ENCODE results near the gene PTGFRN.

The PTGFRN gene

DNA sequence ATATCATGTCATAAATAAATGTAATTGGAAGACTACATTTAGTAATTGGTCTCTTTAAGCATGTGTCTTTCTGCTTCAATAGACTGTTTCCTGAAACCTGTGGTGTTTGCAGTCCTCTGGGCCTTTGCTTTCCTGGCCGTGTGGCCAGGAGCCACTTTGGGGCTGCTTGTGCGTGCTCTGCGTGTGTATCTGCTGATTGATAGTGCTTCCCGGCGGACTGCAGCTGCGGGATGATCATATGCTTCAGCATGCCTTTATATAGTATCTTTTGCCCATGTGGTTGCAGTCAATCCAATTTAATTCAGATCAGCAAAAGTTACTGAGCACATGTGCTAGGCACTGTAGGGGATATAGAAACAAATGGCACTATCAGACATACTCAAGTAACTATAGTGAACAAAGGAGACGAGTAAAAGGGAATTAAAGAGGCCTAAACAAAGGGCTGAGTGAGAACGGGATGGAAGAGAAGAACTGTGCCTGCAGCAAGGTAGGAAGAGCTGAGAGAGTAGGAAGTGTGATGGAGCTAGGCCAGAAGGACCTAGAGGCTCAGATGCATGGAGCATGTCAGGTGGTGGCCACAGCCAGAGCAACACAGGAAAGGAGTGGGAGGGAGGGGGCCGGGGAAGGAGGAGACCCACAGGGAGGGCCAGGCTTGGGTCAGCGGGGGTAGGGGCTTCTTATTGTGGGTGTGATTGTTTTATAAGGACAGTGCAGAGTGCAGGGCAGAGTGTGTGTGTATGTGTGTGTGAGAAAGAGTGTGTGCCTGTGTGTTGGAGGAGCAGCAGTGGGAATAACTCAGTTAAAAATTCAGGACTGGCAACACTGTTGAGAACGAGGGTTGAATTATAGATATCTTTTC is 123.2 kb downstream of the PTGFRN start:
- no peaks in the 10 kb centered on the region for H3K9me3 ChIP-seq (ENCODE audit: severe bottlenecking)
- no peak overlapping the region for H3K4me3 ChIP-seq (ENCODE audit: severe bottlenecking)
- no peaks in the 10 kb centered on the region for H3K4me1 ChIP-seq (ENCODE audit: insufficient read depth, poor library complexity, severe bottlenecking)
- ATAC-seq (ENCODE audit: low read depth), result no peak
- DNase-seq (ENCODE audit: low spot score), result no peak
- no peaks in the 10 kb centered on the region for H3K27me3 ChIP-seq (ENCODE audit: insufficient read depth, poor library complexity, severe bottlenecking)
- no peaks in the 10 kb centered on the region for H3K36me3 ChIP-seq (ENCODE audit: low read depth)
- no peak overlapping the region for H3K27ac ChIP-seq (ENCODE audit: poor library complexity, severe bottlenecking)
- TF ChIP-seq, protein P1, sequence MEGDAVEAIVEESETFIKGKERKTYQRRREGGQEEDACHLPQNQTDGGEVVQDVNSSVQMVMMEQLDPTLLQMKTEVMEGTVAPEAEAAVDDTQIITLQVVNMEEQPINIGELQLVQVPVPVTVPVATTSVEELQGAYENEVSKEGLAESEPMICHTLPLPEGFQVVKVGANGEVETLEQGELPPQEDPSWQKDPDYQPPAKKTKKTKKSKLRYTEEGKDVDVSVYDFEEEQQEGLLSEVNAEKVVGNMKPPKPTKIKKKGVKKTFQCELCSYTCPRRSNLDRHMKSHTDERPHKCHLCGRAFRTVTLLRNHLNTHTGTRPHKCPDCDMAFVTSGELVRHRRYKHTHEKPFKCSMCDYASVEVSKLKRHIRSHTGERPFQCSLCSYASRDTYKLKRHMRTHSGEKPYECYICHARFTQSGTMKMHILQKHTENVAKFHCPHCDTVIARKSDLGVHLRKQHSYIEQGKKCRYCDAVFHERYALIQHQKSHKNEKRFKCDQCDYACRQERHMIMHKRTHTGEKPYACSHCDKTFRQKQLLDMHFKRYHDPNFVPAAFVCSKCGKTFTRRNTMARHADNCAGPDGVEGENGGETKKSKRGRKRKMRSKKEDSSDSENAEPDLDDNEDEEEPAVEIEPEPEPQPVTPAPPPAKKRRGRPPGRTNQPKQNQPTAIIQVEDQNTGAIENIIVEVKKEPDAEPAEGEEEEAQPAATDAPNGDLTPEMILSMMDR (IDR thresholded peaks at IDR 0.05; ENCODE audit: poor library complexity, severe bottlenecking), result no peak

DNA sequence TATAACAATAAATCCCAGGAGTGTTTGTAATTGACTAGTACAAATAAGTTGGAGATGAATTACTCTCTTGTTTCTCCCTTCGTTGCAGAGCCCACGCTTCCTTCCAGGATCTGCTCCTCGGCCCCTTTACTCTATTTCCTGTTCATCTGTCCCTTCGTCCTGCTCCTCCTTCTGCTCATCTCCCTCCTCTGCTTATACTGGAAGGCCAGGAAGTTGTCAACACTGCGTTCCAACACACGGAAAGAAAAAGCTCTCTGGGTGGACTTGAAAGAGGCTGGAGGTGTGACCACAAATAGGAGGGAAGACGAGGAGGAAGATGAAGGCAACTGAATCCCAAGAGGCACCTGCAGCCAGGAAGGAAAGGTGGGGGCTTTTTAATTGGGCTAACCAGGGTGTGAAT is 124.1 kb downstream of the PTGFRN start:
- H3K4me1 ChIP-seq (ENCODE audit: insufficient read depth, poor library complexity, severe bottlenecking), result no peaks in the 10 kb centered on the region
- H3K9me3 ChIP-seq (ENCODE audit: severe bottlenecking), result no peaks in the 10 kb centered on the region
- ATAC-seq (ENCODE audit: low read depth), result no peak
- H3K4me3 ChIP-seq (ENCODE audit: severe bottlenecking), result no peak overlapping the region
- H3K27me3 ChIP-seq (ENCODE audit: insufficient read depth, poor library complexity, severe bottlenecking), result no peaks in the 10 kb centered on the region
- TF ChIP-seq, protein P1 (IDR thresholded peaks at IDR 0.05; ENCODE audit: poor library complexity, severe bottlenecking), result no peak
- DNase-seq (ENCODE audit: low spot score), result no peak
- H3K27ac ChIP-seq (ENCODE audit: poor library complexity, severe bottlenecking), result no peak overlapping the region
- no peaks in the 10 kb centered on the region for H3K36me3 ChIP-seq (ENCODE audit: low read depth)

DNA sequence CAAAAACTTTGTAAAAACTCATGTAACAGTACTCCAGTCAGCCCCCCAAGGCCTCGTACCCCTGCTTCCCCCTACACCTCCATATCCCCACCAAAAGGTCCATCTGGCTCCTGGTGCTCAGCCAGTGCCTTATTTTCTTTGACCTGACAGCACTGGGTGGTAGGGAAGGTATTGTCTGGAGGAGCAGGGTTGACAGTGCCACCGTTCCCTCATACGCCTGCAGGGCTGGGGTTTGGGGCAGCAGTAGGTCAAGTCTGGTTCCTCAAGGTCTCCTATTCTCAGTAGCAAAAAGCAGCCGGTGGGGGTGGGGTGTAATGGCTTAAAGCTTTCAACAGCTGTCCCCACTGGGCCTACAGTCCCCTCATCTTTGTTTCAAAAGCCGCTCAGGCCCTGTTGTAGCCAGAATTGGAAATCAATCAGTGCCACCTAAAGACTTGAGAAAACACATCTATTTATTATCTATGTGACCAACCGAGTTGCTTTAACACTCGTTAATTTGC is 125.1 kb downstream of the PTGFRN start:
- no peak for DNase-seq (ENCODE audit: low spot score)
- TF ChIP-seq, protein P1 (IDR thresholded peaks at IDR 0.05; ENCODE audit: poor library complexity, severe bottlenecking), result no peak
- H3K9me3 ChIP-seq (ENCODE audit: severe bottlenecking), result no peaks in the 10 kb centered on the region
- H3K4me3 ChIP-seq (ENCODE audit: severe bottlenecking), result no peak overlapping the region
- H3K4me1 ChIP-seq (ENCODE audit: insufficient read depth, poor library complexity, severe bottlenecking), result no peaks in the 10 kb centered on the region
- no peak overlapping the region for H3K27ac ChIP-seq (ENCODE audit: poor library complexity, severe bottlenecking)
- no peaks in the 10 kb centered on the region for H3K27me3 ChIP-seq (ENCODE audit: insufficient read depth, poor library complexity, severe bottlenecking)
- H3K36me3 ChIP-seq (ENCODE audit: low read depth), result no peaks in the 10 kb centered on the region
- no peak for ATAC-seq (ENCODE audit: low read depth)

DNA sequence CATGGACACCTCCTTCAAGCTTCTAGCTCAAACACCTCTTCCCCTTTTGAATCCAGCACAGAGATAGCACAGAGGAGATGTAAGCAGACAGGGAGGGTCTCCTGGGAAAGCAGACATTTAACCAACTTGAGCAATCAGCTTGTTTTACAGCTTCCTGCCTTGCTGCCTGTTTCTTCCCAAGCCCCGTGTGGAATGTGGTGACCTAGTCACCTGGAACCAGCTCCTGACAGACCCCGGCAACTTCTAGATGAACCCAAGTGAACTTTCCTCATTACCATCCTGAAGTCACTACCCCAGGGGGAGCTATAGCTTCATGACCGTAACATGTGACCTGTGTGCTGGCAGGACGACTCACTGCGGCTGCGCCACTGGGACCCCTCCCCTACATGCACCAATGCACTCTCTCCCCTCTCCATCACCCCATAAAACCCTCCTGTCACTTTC is 126.3 kb downstream of the PTGFRN start:
- H3K4me1 ChIP-seq (ENCODE audit: insufficient read depth, poor library complexity, severe bottlenecking), result no peaks in the 10 kb centered on the region
- TF ChIP-seq, protein P1 (IDR thresholded peaks at IDR 0.05; ENCODE audit: poor library complexity, severe bottlenecking), result no peak
- no peak for ATAC-seq (ENCODE audit: low read depth)

DNA sequence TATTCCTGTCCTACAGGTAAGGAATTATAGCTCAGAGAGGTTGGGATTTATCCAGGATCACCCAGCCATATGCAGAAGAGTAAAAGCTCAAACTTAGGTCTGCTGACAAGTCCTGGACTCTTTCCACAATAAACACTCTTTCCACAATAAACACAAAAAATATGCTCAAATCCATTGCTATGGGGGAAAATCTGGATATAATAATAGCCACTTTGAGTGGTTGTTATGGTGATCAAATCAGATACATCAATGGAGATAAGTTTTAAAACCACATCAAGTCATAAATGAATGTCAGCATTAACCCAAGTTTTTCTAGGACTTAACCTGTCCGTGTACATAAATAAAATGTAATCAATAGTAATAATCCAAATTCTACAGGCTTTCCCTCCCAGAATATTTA is 128.1 kb downstream of the PTGFRN start:
- DNase-seq (ENCODE audit: low spot score), result no peak
- TF ChIP-seq, protein P1 (IDR thresholded peaks at IDR 0.05; ENCODE audit: poor library complexity, severe bottlenecking), result no peak
- no peaks in the 10 kb centered on the region for H3K4me1 ChIP-seq (ENCODE audit: insufficient read depth, poor library complexity, severe bottlenecking)
- no peaks in the 10 kb centered on the region for H3K36me3 ChIP-seq (ENCODE audit: low read depth)
- no peaks in the 10 kb centered on the region for H3K27me3 ChIP-seq (ENCODE audit: insufficient read depth, poor library complexity, severe bottlenecking)
- H3K9me3 ChIP-seq (ENCODE audit: severe bottlenecking), result no peaks in the 10 kb centered on the region
- ATAC-seq (ENCODE audit: low read depth), result no peak
- no peak overlapping the region for H3K4me3 ChIP-seq (ENCODE audit: severe bottlenecking)
- H3K27ac ChIP-seq (ENCODE audit: poor library complexity, severe bottlenecking), result no peak overlapping the region

More for the DNA sequence above, 126.3 kb downstream of the PTGFRN start:
- Histone ChIP-seq H3K36me3 (ENCODE audit: low read depth) (no peaks in the 10 kb centered on the region), H3K9me3 (ENCODE audit: severe bottlenecking) (no peaks in the 10 kb centered on the region), H3K4me3 (ENCODE audit: severe bottlenecking) (no peak overlapping the region), H3K27ac (ENCODE audit: poor library complexity, severe bottlenecking) (no peak overlapping the region), H3K27me3 (ENCODE audit: insufficient read depth, poor library complexity, severe bottlenecking) (no peaks in the 10 kb centered on the region)
- no peak for DNase-seq (ENCODE audit: low spot score)

All from RWPE2 (cell line).